HUDEP-2 (cell line): Measurements from ENCODE around the gene HDAC7.
"Not testable (repeated sequence)": the region's sequence is repeated elsewhere in the genome, so short reads cannot be mapped to it uniquely, and the experiment has no call there.

ENCODE experiments used
- DNase-seq, 76 experiments: peaks; one replicate each; lab custom pipeline; 2025; ENCODE audit not compliant: unreplicated experiment in 76 of 76; lab: John Stamatoyannopoulos, UW

Gene HDAC7

GRCh38 chr12:47816403-47817271 is 3.1 kb downstream of the HDAC7 start:
- DNase-seq, result no peak

- not testable (repeated sequence) for DNase-seq
Measured at GRCh38 chr12:47815447-47815846, 4.3 kb downstream of the HDAC7 start.

- DNase-seq, result no peak
Measured at GRCh38 chr12:47814539-47815170, 5.0 kb downstream of the HDAC7 start.

GRCh38 chr12:47813511-47814196 is 6.0 kb downstream of the HDAC7 start:
- no peak for DNase-seq

- peak in 62 of 76 experiments; percentile 14 to 82 (median 56) for DNase-seq
Measured at GRCh38 chr12:47812797-47813510, 6.7 kb downstream of the HDAC7 start.

GRCh38 chr12:47811581-47812484 is 7.9 kb downstream of the HDAC7 start:
- no peak for DNase-seq

- DNase-seq, result no peak
Measured at GRCh38 chr12:47811072-47811396, 8.7 kb downstream of the HDAC7 start.

GRCh38 chr12:47809518-47809917 is 10.2 kb downstream of the HDAC7 start:
- not testable (repeated sequence) for DNase-seq

GRCh38 chr12:47808574-47809365 is 10.9 kb downstream of the HDAC7 start:
- peak in 15 of 76 experiments; percentile 4 to 41 (median 22) for DNase-seq

- DNase-seq, result no peak
Measured at GRCh38 chr12:47808050-47808449, 11.7 kb downstream of the HDAC7 start.

- DNase-seq, result peak in 8 of 76 experiments; percentile 5 to 21 (median 11)
Measured at GRCh38 chr12:47807338-47807737, 12.4 kb downstream of the HDAC7 start.

GRCh38 chr12:47805417-47805816 is 14.3 kb downstream of the HDAC7 start:
- no peak for DNase-seq

GRCh38 chr12:47804171-47804570 is 15.5 kb downstream of the HDAC7 start:
- DNase-seq, result no peak

GRCh38 chr12:47803191-47803875 is 16.4 kb downstream of the HDAC7 start:
- no peak for DNase-seq

GRCh38 chr12:47802312-47802711 is 17.4 kb downstream of the HDAC7 start:
- DNase-seq, result peak in 5 of 76 experiments; percentile 13 to 24 (median 16)

GRCh38 chr12:47801904-47802246 is 17.8 kb downstream of the HDAC7 start:
- DNase-seq, result no peak

GRCh38 chr12:47801170-47801903 is 18.4 kb downstream of the HDAC7 start:
- DNase-seq, result no peak

- DNase-seq, result no peak
Measured at GRCh38 chr12:47800582-47800981, 19.1 kb downstream of the HDAC7 start.
